ENCODE data around the gene TCF12.

The TCF12 gene

GRCh38 chr15:56977232-56977631 is 58.8 kb downstream of the TCF12 start:
- Histone ChIP-seq H2BK5ac (ENCODE audit: low read length) (no peak overlapping the region), H4K91ac (ENCODE audit: low read depth, low read length, poor library complexity) (no peak overlapping the region), H2BK12ac (ENCODE audit: low read length) (no peak overlapping the region), H3K23ac (ENCODE audit: low read depth, low read length, poor library complexity) (no peak overlapping the region), H3K9me3 (replicated peaks in 1 of 2; ENCODE audit: control insufficient read depth in 2 of 2, insufficient read depth in 1 of 2, low read depth in 1 of 2, low read length in 2 of 2) (no peaks in the 10 kb centered on the region), H3K36me3 (replicated peaks in 1 of 2; ENCODE audit: control insufficient read depth in 2 of 2, insufficient read depth in 2 of 2, low read length in 2 of 2) (no peaks in the 10 kb centered on the region), H3K27ac (replicated peaks; ENCODE audit: low read length) (no peak overlapping the region), H3K4me2 (ENCODE audit: insufficient read depth, low read length, poor library complexity, severe bottlenecking) (no peak overlapping the region), H2AK5ac (ENCODE audit: low read depth, low read length) (no peak overlapping the region), H3K9ac (ENCODE audit: low read depth, low read length, poor library complexity) (no peak overlapping the region), H4K8ac (ENCODE audit: low read depth, low read length) (no peak overlapping the region), H2BK120ac (ENCODE audit: low read depth, low read length) (no peak overlapping the region), H3K4me3 (ENCODE audit: low read length in 2 of 2) (no peak overlapping the region), H2BK15ac (ENCODE audit: low read length) (no peak overlapping the region), H3K79me1 (ENCODE audit: low read depth, low read length) (no peaks in the 10 kb centered on the region), H3K18ac (ENCODE audit: low read length) (no peak overlapping the region), H3K4me1 (ENCODE audit: control insufficient read depth in 2 of 2, insufficient read depth in 1 of 2, low read depth in 1 of 2, low read length in 2 of 2) (no peaks in the 10 kb centered on the region), H3K14ac (ENCODE audit: low read length) (no peak overlapping the region), H2AFZ (ENCODE audit: low read length) (no peak overlapping the region), H3K27me3 (ENCODE audit: control insufficient read depth in 3 of 3, insufficient read depth in 3 of 3, low read depth in 1 of 3, low read length in 3 of 3) (no peaks in the 10 kb centered on the region), H3K4ac (ENCODE audit: low read length) (no peak overlapping the region)
- DNase-seq (ENCODE audit: low spot score): no peak
- no CpG with 5 or more reads among the region's 9 CpGs for WGBS, 2 donors (ENCODE audit: extremely low coverage in 2 of 2, insufficient read length in 2 of 2, insufficient replicate concordance in 1 of 2)

GRCh38 chr15:56978898-56979662 is 60.6 kb downstream of the TCF12 start:
- no peak overlapping the region for H2BK5ac ChIP-seq (ENCODE audit: low read length)
- H3K79me1 ChIP-seq (ENCODE audit: low read depth, low read length): peaks cover 2% of the 10 kb centered on the region
- no peak overlapping the region for H3K4ac ChIP-seq (ENCODE audit: low read length)
- no peaks in the 10 kb centered on the region for H3K9me3 ChIP-seq (replicated peaks in 1 of 2; ENCODE audit: control insufficient read depth in 2 of 2, insufficient read depth in 1 of 2, low read depth in 1 of 2, low read length in 2 of 2)
- no peak overlapping the region for H4K91ac ChIP-seq (ENCODE audit: low read depth, low read length, poor library complexity)
- H3K36me3 ChIP-seq (replicated peaks in 1 of 2; ENCODE audit: control insufficient read depth in 2 of 2, insufficient read depth in 2 of 2, low read length in 2 of 2): no peaks in the 10 kb centered on the region
- H3K4me2 ChIP-seq (ENCODE audit: insufficient read depth, low read length, poor library complexity, severe bottlenecking): no peak overlapping the region
- peaks cover 0 to under 1% of the 10 kb centered on the region in 2 donors for H3K4me1 ChIP-seq (ENCODE audit: control insufficient read depth in 2 of 2, insufficient read depth in 1 of 2, low read depth in 1 of 2, low read length in 2 of 2)
- H3K14ac ChIP-seq (ENCODE audit: low read length): no peak overlapping the region
- no peak overlapping the region for H3K23ac ChIP-seq (ENCODE audit: low read depth, low read length, poor library complexity)
- no peak overlapping the region for H3K9ac ChIP-seq (ENCODE audit: low read depth, low read length, poor library complexity)
- DNase-seq (ENCODE audit: low spot score): no peak
- WGBS, 2 donors (ENCODE audit: extremely low coverage in 2 of 2, insufficient read length in 2 of 2, insufficient replicate concordance in 1 of 2): no CpG with 5 or more reads among the region's 2 CpGs
- H2BK15ac ChIP-seq (ENCODE audit: low read length): no peak overlapping the region
- no peak overlapping the region for H3K18ac ChIP-seq (ENCODE audit: low read length)
- H2AK5ac ChIP-seq (ENCODE audit: low read depth, low read length): no peak overlapping the region
- H2BK12ac ChIP-seq (ENCODE audit: low read length): no peak overlapping the region
- no peak overlapping the region for H3K4me3 ChIP-seq (ENCODE audit: low read length in 2 of 2)
- H2AFZ ChIP-seq (ENCODE audit: low read length): no peak overlapping the region
- H3K27me3 ChIP-seq (ENCODE audit: control insufficient read depth in 3 of 3, insufficient read depth in 3 of 3, low read depth in 1 of 3, low read length in 3 of 3): no peaks in the 10 kb centered on the region
- H4K8ac ChIP-seq (ENCODE audit: low read depth, low read length): no peak overlapping the region
- no peak overlapping the region for H2BK120ac ChIP-seq (ENCODE audit: low read depth, low read length)
- H3K27ac ChIP-seq (replicated peaks; ENCODE audit: low read length): no peak overlapping the region

DNA sequence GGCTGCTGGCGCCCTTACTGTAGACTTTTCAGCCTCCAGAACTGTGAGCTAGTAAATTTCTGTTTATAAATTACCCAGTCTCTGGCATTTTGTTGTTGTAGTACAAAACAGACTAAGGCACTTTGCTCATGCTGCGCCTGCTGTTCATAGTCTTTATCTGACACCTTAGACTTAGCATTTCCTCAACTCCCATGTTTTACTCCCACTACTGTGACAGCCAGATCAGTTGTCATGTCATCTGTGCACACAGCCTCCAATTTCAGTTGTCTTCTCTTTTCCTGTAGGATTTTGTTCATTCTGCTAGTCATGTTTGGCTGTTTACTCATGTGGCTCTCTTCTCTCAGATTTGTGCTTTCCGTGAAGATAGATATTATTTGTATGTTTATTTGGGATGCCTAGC is 62.0 kb downstream of the TCF12 start:
- Histone ChIP-seq H3K4ac (ENCODE audit: low read length) (no peak overlapping the region), H3K23ac (ENCODE audit: low read depth, low read length, poor library complexity) (no peak overlapping the region), H3K18ac (ENCODE audit: low read length) (no peak overlapping the region), H2BK12ac (ENCODE audit: low read length) (no peak overlapping the region), H3K36me3 (replicated peaks in 1 of 2; ENCODE audit: control insufficient read depth in 2 of 2, insufficient read depth in 2 of 2, low read length in 2 of 2) (no peaks in the 10 kb centered on the region), H4K91ac (ENCODE audit: low read depth, low read length, poor library complexity) (no peak overlapping the region), H4K8ac (ENCODE audit: low read depth, low read length) (no peak overlapping the region), H2BK5ac (ENCODE audit: low read length) (no peak overlapping the region), H3K4me2 (ENCODE audit: insufficient read depth, low read length, poor library complexity, severe bottlenecking) (no peak overlapping the region), H3K27ac (replicated peaks; ENCODE audit: low read length) (no peak overlapping the region), H2BK15ac (ENCODE audit: low read length) (no peak overlapping the region), H2AFZ (ENCODE audit: low read length) (no peak overlapping the region), H3K4me1 (ENCODE audit: control insufficient read depth in 2 of 2, insufficient read depth in 1 of 2, low read depth in 1 of 2, low read length in 2 of 2) (peaks cover 0 to 4% of the 10 kb centered on the region in 2 donors), H3K9me3 (replicated peaks in 1 of 2; ENCODE audit: control insufficient read depth in 2 of 2, insufficient read depth in 1 of 2, low read depth in 1 of 2, low read length in 2 of 2) (no peaks in the 10 kb centered on the region), H3K9ac (ENCODE audit: low read depth, low read length, poor library complexity) (no peak overlapping the region), H3K4me3 (ENCODE audit: low read length in 2 of 2) (no peak overlapping the region), H3K79me1 (ENCODE audit: low read depth, low read length) (peaks cover 4% of the 10 kb centered on the region), H3K14ac (ENCODE audit: low read length) (no peak overlapping the region), H2BK120ac (ENCODE audit: low read depth, low read length) (no peak overlapping the region), H3K27me3 (ENCODE audit: control insufficient read depth in 3 of 3, insufficient read depth in 3 of 3, low read depth in 1 of 3, low read length in 3 of 3) (no peaks in the 10 kb centered on the region), H2AK5ac (ENCODE audit: low read depth, low read length) (no peak overlapping the region)
- DNase-seq (ENCODE audit: low spot score): no peak
- WGBS, 2 donors (ENCODE audit: extremely low coverage in 2 of 2, insufficient read length in 2 of 2, insufficient replicate concordance in 1 of 2): no CpG with 5 or more reads among the region's 3 CpGs

GRCh38 chr15:56981160-56981559 is 62.7 kb downstream of the TCF12 start:
- Histone ChIP-seq H2AFZ (ENCODE audit: low read length) (no peak overlapping the region), H3K27me3 (ENCODE audit: control insufficient read depth in 3 of 3, insufficient read depth in 3 of 3, low read depth in 1 of 3, low read length in 3 of 3) (no peaks in the 10 kb centered on the region), H2BK5ac (ENCODE audit: low read length) (no peak overlapping the region), H3K4me2 (ENCODE audit: insufficient read depth, low read length, poor library complexity, severe bottlenecking) (no peak overlapping the region), H2BK12ac (ENCODE audit: low read length) (no peak overlapping the region), H3K9me3 (replicated peaks in 1 of 2; ENCODE audit: control insufficient read depth in 2 of 2, insufficient read depth in 1 of 2, low read depth in 1 of 2, low read length in 2 of 2) (no peaks in the 10 kb centered on the region), H3K4ac (ENCODE audit: low read length) (no peak overlapping the region), H3K27ac (replicated peaks; ENCODE audit: low read length) (no peak overlapping the region), H4K8ac (ENCODE audit: low read depth, low read length) (no peak overlapping the region), H3K9ac (ENCODE audit: low read depth, low read length, poor library complexity) (no peak overlapping the region), H4K91ac (ENCODE audit: low read depth, low read length, poor library complexity) (no peak overlapping the region), H3K18ac (ENCODE audit: low read length) (no peak overlapping the region), H2BK15ac (ENCODE audit: low read length) (no peak overlapping the region), H3K4me3 (ENCODE audit: low read length in 2 of 2) (no peak overlapping the region), H2BK120ac (ENCODE audit: low read depth, low read length) (no peak overlapping the region), H3K23ac (ENCODE audit: low read depth, low read length, poor library complexity) (no peak overlapping the region), H3K79me1 (ENCODE audit: low read depth, low read length) (peaks cover 4% of the 10 kb centered on the region), H2AK5ac (ENCODE audit: low read depth, low read length) (no peak overlapping the region), H3K14ac (ENCODE audit: low read length) (no peak overlapping the region), H3K4me1 (ENCODE audit: control insufficient read depth in 2 of 2, insufficient read depth in 1 of 2, low read depth in 1 of 2, low read length in 2 of 2) (peaks cover 0 to 4% of the 10 kb centered on the region in 2 donors), H3K36me3 (replicated peaks in 1 of 2; ENCODE audit: control insufficient read depth in 2 of 2, insufficient read depth in 2 of 2, low read length in 2 of 2) (no peaks in the 10 kb centered on the region)
- DNase-seq (ENCODE audit: low spot score): no peak
- no CpG with 5 or more reads among the region's 3 CpGs for WGBS, 2 donors (ENCODE audit: extremely low coverage in 2 of 2, insufficient read length in 2 of 2, insufficient replicate concordance in 1 of 2)

Measured in neuronal stem cell (in vitro differentiated cells).